GM19463 (cell line): ENCODE data around the gene CSTPP1.
A peak's percentile ranks its signal among the peaks of the same experiment; 100 is the strongest.

Experiments used
- ATAC-seq: cut with Tn5 transposase; IDR thresholded peaks from one replicate; pipeline ENCODE4 v1.9.1; 2021; ENCODE audit warnings: mild to moderate bottlenecking, moderate library complexity; ENCODE audit not compliant: unreplicated experiment

CSTPP1 gene

GRCh38 chr11:47176328-47177228 is 240.0 kb downstream of the CSTPP1 start, which contains the start of gene ARFGAP2:
TSS of gene ARFGAP2 (minus strand) at chr11:47176879. CDS start at chr11:47176853, 26 bp downstream.
- ATAC-seq: peak; percentile 92

DNA sequence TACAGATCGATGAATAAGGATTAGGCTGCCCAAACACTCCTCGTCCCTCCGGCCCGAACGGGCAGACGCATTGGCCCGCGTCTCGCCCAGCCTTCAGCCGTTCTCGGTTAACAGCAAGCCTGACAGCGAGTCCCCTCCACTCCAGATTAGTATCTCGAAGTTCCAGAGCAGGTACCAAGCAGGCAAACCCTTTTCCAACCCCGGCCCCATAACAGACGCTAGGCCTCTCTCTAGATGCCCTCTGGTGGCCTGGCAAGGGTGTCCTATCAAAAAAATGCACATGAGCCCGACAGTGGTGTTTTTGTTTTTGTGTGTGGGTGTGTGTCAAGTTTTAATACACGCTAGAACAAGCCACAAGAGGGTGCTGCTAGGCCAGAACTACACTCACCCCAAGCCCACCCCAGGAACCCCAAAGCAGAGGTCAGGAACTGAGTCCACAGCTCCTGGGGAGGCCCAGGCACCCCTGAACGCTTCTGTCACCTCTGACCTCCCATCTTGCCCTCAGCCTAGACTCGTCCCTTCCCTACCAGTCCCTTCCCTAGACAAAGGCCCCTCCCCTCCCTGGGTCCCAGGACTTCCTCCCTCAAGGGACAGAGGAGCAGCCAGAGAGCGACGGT is 240.8 kb downstream of the CSTPP1 start:
- ATAC-seq: peak; percentile 41

GRCh38 chr11:47177846-47178245 is 241.3 kb downstream of the CSTPP1 start:
- no peak for ATAC-seq

DNA sequence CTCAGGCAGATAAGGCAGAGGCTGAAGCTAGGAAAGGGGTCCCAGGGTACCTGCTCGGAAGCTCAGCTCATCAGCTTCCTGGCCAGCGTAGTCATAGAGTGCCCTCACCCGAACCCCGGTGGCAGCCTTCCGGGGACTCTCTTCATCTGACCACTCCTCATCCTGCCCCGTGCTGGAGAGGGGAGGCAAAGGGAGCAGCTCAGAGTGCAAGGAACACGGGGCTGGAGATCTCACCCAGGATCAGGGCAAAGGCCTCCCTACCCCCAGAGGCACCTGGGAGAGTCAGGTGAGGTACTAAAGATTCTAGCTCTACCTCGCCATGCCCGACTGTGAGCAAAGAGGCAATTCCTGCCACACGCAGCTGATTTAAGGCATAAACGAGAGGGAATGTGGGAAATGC is 241.8 kb downstream of the CSTPP1 start:
- no peak for ATAC-seq

GRCh38 chr11:47178737-47179654 is 242.4 kb downstream of the CSTPP1 start:
- no peak for ATAC-seq

GRCh38 chr11:47179655-47179991 is 243.1 kb downstream of the CSTPP1 start:
- peak; percentile 20 for ATAC-seq

GRCh38 chr11:47180006-47180787 is 243.6 kb downstream of the CSTPP1 start:
- ATAC-seq: no peak

- no peak for ATAC-seq
These were observed 244.7 kb downstream of the CSTPP1 start for GRCh38 chr11:47181271-47181670.

DNA sequence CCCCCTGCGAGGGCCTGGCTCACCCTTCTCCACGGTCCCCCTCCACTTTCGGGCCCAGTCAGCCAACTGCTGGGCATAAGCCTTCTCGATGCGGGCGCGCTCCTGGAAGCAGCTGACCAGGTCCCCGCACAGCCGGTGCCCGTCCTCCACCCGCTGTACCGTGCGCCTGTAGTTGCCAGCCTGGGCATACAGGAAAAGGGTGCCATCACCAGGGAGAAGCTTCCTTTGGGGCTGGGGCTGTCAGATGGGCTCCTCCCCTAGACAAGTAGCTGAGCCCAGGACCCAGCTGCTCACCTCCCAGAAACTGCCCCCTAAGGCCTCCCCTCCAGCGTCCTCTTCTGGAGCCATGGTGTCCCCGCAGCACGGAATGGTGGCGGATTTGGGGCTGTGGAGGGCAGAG is 245.8 kb downstream of the CSTPP1 start:
- ATAC-seq: no peak

DNA sequence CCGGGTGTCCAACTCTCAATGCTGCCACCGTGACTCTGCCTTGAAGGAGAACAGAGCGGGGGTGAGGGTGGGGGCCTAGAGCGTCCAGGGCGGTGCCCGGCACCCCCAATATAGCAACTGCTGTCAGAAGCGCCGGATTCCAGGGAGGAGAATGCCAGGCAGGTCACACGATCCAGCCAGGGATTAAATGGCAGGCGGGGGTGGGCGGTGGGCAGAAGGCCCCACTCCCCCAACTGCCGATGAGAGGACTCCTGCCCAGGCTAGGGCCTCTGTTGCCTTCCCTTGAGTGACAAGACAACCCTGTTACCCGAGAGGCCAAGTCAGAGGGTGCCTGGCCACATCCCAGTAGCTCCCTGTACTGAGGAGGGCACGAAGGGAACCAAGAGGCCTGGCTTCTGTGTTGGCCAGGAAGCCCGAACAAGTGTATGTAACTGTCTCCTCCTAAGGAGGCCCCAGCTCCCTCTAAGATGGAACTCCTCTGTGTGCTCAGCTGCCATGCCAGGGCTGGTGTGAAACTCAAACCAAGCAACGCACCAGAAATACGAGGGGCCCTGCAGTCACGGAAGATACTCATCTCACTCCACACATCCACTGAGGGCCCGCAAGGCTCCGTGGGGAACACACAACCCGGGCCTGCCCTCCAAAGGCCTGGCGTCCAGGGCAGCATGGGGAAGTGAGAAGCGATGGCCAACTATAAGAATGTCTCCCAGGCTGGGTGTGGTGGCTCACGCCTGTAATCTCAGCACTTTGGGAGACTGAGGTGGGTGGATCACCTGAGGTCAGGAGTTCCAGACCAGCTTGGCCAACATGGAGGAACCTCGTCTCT is 246.7 kb downstream of the CSTPP1 start:
- no peak for ATAC-seq

DNA sequence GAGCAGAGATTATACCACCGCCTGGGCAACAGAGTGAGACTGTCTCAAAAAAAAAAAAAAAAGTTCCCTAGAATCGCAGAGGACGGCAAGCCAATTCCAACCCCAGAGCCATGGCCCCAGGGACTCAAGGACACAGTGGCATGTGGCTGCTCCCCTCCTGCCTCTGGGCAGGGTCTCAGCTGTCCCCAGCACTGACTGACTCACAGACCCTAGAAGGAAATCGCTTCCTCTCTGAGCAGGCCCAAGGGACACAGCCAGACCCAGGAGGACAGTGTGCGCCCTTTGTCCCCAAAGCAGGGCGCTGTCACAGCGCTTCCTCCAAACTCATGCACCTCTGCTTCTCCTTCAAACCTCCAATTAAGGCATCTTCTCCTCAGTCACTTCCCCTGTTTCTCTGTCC is 247.4 kb downstream of the CSTPP1 start:
- ATAC-seq: no peak

DNA sequence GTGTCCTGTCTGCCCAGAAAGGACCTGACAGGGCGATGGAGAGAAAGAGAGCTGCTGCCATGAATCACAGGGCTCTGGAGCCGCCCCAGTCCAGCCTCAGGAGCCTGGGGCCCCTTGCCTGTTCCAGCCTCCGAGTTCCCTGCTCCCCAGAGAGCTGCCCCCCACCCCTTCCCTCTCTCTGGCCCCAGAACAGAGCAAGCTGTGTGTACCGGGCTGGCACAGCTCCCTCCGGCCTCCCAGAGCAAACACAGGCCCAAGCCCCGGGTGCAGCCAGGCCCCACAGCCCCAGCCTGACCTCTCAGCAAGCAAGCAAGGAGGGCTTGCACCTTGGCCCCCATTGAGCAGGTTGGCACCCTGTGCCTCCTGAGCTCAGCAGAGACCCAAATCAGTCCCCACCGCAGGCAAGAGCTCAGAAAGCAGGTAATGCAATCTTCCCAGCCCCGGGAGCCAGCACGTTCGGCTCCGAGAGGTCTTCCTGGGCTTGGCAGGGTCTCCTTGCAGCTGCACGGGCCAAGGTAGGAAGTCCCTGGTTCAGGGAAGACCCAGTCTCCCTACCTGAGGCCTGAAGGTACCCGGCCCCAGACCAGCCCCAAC is 248.2 kb downstream of the CSTPP1 start:
- ATAC-seq: no peak

DNA sequence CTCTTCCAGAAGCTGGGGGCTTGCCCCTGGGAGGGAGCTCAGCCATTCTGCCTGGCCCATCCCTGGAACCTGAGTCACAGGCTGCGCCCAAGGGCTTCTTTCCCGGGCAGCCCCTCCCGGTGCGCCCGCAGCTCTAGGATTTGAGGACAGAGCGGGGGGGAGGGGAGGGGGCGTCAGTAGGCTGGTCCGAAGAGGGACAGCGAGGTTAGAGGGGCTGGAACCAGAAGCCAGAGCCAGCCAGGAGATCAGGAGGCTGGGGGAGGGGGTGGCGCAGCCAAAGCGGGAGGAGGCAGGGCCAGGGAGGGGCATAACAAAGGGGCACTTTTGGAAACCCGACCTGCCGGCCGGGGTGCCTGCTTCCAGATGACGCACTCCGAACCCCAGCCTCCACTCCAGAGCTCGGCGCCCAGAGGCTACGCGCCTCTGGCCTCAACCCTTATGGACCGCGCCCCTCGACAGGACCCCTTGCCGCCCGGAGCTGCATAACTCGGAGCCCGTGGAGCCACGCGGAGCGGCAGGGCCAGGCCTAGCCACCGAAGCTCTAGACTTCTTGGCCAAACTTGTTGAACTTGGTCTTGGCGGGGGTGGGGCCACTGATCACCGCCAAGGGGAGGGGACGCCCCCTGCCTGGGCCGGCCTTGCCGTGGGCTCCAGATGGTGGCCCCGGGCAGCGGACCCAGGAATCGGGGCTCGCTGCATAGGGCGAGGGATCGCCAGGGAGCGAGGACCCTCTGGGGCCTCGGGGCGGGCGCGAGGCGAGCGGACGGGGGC is 248.9 kb downstream of the CSTPP1 start:
- peak; percentile 12 for ATAC-seq

DNA sequence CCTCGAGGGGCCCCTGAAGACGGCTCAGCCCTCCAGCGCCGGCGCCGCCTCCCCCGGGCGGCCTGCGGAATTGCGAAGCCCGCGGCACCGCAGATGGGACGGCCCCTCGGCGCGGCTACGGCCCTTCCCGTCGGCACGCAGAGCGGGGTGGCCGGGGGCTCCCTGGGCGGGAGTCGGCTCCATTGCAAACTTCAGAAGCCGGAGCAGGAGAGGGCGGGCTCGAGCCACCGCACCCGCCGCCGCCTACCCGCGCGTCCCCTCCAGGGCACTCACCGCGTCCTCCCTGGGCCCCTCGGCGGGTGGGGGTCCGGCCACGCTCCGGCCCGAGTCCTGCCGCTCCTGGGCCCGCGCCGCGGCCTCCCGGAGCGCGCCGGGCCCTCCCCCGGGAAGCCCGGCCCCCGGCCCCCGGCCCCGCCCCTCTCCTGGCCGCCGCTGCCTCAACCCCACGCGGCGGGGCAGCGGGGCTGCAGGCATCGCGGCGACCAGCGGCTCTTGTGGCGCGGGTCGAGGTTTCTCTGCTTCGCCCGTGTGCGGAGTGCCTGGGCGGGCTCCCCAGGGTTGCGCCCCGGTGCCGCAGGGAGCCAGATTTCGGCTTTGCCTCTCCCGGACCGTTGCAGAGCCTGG is 249.6 kb downstream of the CSTPP1 start, which contains the start of gene PACSIN3:
PACSIN3 (minus strand) TSS at position 359 of the 624 bp plus-strand sequence. CDS start 3,707 bp downstream, outside the sequence.
- ATAC-seq: peak; percentile 59

- ATAC-seq: peak; percentile 11
These were observed 250.4 kb downstream of the CSTPP1 start for GRCh38 chr11:47186700-47187695.

DNA sequence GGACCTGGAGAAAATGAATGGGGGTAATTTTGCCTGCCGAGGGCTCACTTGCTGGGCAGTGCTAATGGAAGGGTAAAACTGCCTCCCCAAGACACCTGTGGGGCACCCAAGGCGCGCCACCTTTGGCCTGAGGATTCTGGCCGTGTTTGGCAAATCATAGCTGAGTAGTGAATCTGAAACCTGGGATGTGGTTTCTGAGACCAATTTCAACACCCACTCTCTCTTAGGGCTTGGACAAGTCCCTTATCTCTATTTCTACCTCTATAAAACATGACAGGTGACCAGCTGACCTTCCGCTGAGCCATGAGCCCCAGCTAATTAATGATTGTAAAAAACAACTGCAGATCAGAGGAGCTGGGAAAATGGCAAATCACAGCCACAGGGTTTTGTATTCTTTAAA is 251.2 kb downstream of the CSTPP1 start:
- no peak for ATAC-seq

GRCh38 chr11:47188259-47188658 is 251.7 kb downstream of the CSTPP1 start:
- ATAC-seq: no peak
